HT1080 (cell line): ENCODE results near the gene OPN4. TPM values are rescaled to one million over a fixed set of nuclear protein-coding genes. Genes with fewer than 3 reads are reported as not detected.
"Not testable (repeated sequence)": the region's sequence is repeated elsewhere in the genome, so short reads cannot be mapped to it uniquely, and the experiment has no call there.

Source experiments
- DNase-seq: peaks from one replicate; pipeline ENCODE4 v3.0.0-alpha.2; 2015; ENCODE audit warnings: low read depth
- polyA plus RNA-seq, 2 experiments: library from polyadenylated mRNA; depleted of rRNA; stranded (reverse); fragments of >200 nt; gene quantifications; 2 replicates each; pipeline ENCODE4 v1.2.3, GENCODE V29; 2015
- total RNA-seq: library from RNA; depleted of rRNA; stranded (reverse); fragments of >200 nt; shearing (Covaris generic); gene quantifications from 2 replicates; pipeline ENCODE4 v1.2.3, GENCODE V29; 2014; rRNA removed

Gene OPN4
- not detected in 2 replicates for total RNA-seq
- polyA plus RNA-seq (2015; cell fraction: cytosol; rRNA removed), result 0.09 TPM in 1 of 2 replicates, not detected in the other
- polyA plus RNA-seq (2015; cell fraction: nucleus; rRNA removed), result 0.07 TPM in 1 of 2 replicates, not detected in the other

- peak; percentile 90 for DNase-seq
Observed at GRCh38 chr10:86654411-86655172, at the start of gene OPN4. TSS of gene OPN4 (plus strand) at chr10:86654547. CDS start at chr10:86654784, 237 bp downstream.

- DNase-seq, result no peak
Observed at GRCh38 chr10:86607674-86608073, 46.7 kb upstream of the OPN4 start.

- DNase-seq, result no peak
Observed at GRCh38 chr10:86609920-86610319, 44.4 kb upstream of the OPN4 start.

GRCh38 chr10:86611386-86611785 lies 43.0 kb upstream of the OPN4 start:
- DNase-seq, result no peak

GRCh38 chr10:86613096-86613495 lies 41.3 kb upstream of the OPN4 start:
- peak; percentile 23 for DNase-seq

- no peak for DNase-seq
Observed at GRCh38 chr10:86613905-86614304, 40.4 kb upstream of the OPN4 start.

GRCh38 chr10:86614853-86615252 lies 39.5 kb upstream of the OPN4 start:
- no peak for DNase-seq

- not testable (repeated sequence) for DNase-seq
Observed at GRCh38 chr10:86617278-86617677, 37.1 kb upstream of the OPN4 start.

- no peak for DNase-seq
Observed at GRCh38 chr10:86628311-86628710, 26.0 kb upstream of the OPN4 start.

GRCh38 chr10:86630079-86630478 lies 24.3 kb upstream of the OPN4 start:
- DNase-seq, result no peak

- no peak for DNase-seq
Observed at GRCh38 chr10:86632009-86632800, 22.1 kb upstream of the OPN4 start.

GRCh38 chr10:86632951-86633350 lies 21.4 kb upstream of the OPN4 start:
- no peak for DNase-seq

GRCh38 chr10:86635402-86635801 lies 18.9 kb upstream of the OPN4 start:
- DNase-seq, result peak; percentile 60

GRCh38 chr10:86636311-86636710 lies 18.0 kb upstream of the OPN4 start:
- DNase-seq, result no peak

- DNase-seq, result no peak
Observed at GRCh38 chr10:86642021-86642420, 12.3 kb upstream of the OPN4 start.

- DNase-seq, result peak; percentile 36
Observed at GRCh38 chr10:86642499-86642898, 11.8 kb upstream of the OPN4 start.

- DNase-seq, result no peak
Observed at GRCh38 chr10:86644152-86644793, 10.1 kb upstream of the OPN4 start.

- no peak for DNase-seq
Observed at GRCh38 chr10:86644794-86645445, 9.4 kb upstream of the OPN4 start.

- not testable (repeated sequence) for DNase-seq
Observed at GRCh38 chr10:86645621-86646165, 8.7 kb upstream of the OPN4 start.

- no peak for DNase-seq
Observed at GRCh38 chr10:86646532-86646931, 7.8 kb upstream of the OPN4 start.

- no peak for DNase-seq
Observed at GRCh38 chr10:86646933-86647332, 7.4 kb upstream of the OPN4 start.
